ENCODE results near the gene CRX. TPM values are rescaled to one million over a fixed set of nuclear protein-coding genes. Genes with fewer than 3 reads are reported as not detected.

The CRX gene
- total and polyA plus RNA-seq, 2 of the 13 experiments (the other 11 are each of a cell fraction or from before 2014, with no cell fraction given), result not detected

DNA sequence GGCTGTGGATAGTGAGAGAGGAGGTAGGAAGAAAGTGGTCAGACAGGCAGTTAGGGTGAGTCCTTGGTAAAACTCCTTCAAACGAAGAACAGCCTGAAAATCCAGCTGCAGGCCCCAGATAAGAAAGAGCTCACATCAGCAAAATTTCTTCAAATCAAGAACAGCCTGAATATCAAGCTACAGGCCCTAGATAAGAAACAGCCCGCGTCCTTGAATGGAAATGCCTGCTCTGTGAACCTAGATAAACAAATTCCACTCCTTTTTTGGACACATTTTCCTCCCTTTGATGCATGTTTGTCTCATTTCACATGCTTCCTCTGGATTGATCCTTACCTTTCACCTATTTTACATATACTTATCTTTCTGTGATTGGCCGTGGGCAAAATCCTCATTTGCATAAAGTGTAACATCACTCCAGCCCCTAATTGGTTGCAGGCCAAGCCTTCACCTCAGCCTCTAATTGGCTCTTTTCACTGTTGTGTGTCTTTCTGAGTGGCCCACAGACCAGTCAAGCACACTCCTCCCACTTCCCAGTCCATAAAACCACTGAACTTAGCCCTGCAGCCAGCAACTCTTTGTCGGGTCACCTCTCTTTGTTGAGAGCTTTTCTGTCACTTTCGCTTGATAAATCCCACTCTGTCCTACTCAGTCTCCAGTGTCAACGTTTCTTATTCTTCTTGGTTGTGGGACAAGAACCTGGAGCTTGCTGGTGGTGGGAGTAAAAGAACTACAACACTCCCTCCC, 70.4 kb downstream of the CRX start (continued):
- TF ChIP-seq, protein P1, sequence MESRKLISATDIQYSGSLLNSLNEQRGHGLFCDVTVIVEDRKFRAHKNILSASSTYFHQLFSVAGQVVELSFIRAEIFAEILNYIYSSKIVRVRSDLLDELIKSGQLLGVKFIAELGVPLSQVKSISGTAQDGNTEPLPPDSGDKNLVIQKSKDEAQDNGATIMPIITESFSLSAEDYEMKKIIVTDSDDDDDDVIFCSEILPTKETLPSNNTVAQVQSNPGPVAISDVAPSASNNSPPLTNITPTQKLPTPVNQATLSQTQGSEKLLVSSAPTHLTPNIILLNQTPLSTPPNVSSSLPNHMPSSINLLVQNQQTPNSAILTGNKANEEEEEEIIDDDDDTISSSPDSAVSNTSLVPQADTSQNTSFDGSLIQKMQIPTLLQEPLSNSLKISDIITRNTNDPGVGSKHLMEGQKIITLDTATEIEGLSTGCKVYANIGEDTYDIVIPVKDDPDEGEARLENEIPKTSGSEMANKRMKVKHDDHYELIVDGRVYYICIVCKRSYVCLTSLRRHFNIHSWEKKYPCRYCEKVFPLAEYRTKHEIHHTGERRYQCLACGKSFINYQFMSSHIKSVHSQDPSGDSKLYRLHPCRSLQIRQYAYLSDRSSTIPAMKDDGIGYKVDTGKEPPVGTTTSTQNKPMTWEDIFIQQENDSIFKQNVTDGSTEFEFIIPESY (CRISPR knock-in tag; IDR thresholded peaks at IDR 0.05), result no peak
- peak; percentile 96 for TF ChIP-seq SRF (IDR thresholded peaks at IDR 0.05; ENCODE audit: low read depth, low read length)
- 0 out of 2 replicates have a peak, but pooled peaks have one; percentile 59 for TF ChIP-seq ARID2 (CRISPR knock-in tag; IDR thresholded peaks at IDR 0.05; ENCODE audit: borderline replicate concordance)
- TF ChIP-seq FOXP1 (IDR thresholded peaks at IDR 0.05), result peak; percentile 86
- TF ChIP-seq FOXP1 (CRISPR knock-in tag; IDR thresholded peaks at IDR 0.05), result peak; percentile 88
- TF ChIP-seq, protein P2, sequence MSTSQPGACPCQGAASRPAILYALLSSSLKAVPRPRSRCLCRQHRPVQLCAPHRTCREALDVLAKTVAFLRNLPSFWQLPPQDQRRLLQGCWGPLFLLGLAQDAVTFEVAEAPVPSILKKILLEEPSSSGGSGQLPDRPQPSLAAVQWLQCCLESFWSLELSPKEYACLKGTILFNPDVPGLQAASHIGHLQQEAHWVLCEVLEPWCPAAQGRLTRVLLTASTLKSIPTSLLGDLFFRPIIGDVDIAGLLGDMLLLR (CRISPR knock-in tag; IDR thresholded peaks at IDR 0.05), result no peak
- TF ChIP-seq NFYC (CRISPR knock-in tag; IDR thresholded peaks at IDR 0.05), result peak; percentile 96
- no peak for TF ChIP-seq ZNF407 (CRISPR knock-in tag; IDR thresholded peaks at IDR 0.05; ENCODE audit: not compliant biosample characterization)
- no peak for TF ChIP-seq NFE2 (CRISPR knock-in tag; IDR thresholded peaks at IDR 0.05)
- TF ChIP-seq ZFP82 (CRISPR knock-in tag; IDR thresholded peaks at IDR 0.05; ENCODE audit: borderline replicate concordance), result no peak
- peak; percentile 63; the same call in 1 of the 2 replicates for TF ChIP-seq KLF15 (CRISPR knock-in tag; IDR thresholded peaks at IDR 0.05; ENCODE audit: borderline replicate concordance)
- TF ChIP-seq, protein P3, sequence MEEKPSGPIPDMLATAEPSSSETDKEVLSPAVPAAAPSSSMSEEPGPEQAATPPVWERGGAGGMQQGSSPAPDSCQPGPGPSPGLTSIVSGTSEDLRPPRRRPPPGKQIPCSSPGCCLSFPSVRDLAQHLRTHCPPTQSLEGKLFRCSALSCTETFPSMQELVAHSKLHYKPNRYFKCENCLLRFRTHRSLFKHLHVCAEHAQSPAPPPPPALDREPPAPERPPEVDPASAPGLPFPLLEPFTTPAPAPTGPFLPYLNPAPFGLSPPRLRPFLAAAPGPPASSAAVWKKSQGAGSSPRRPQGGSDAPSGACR (CRISPR knock-in tag; IDR thresholded peaks at IDR 0.05), result no peak
- peak; percentile 32; the same call in 1 of the 2 replicates for TF ChIP-seq NR2F6 (IDR thresholded peaks at IDR 0.05)
- 0 out of 2 replicates have a peak, but pooled peaks have one; percentile 19 for TF ChIP-seq NR2F6 (CRISPR knock-in tag; IDR thresholded peaks at IDR 0.05)
- TF ChIP-seq HMG20A (CRISPR knock-in tag; IDR thresholded peaks at IDR 0.05; ENCODE audit: borderline replicate concordance), result peak; percentile 12; the same call in 1 of the 2 replicates
- TF ChIP-seq PAWR (CRISPR knock-in tag; IDR thresholded peaks at IDR 0.05; ENCODE audit: borderline replicate concordance), result no peak
- TF ChIP-seq ZNF580 (CRISPR knock-in tag; IDR thresholded peaks at IDR 0.05; ENCODE audit: borderline replicate concordance, low read depth), result no peak
- no peak for TF ChIP-seq SALL2 (CRISPR knock-in tag; IDR thresholded peaks at IDR 0.05)

Measured in HepG2 (cell line).